Neural cell (in vitro differentiated cells): ENCODE data around the gene CA11. TPM values are rescaled to one million over a fixed set of nuclear protein-coding genes. Genes with fewer than 3 reads are reported as not detected.

ENCODE experiments used
- H2AFZ ChIP-seq: fragments of 200-600, 300-800 bp; sonication (generic), shearing (Covaris generic); 2 replicates; pipeline ENCODE4 v1.6.0; 2014; ENCODE audit warnings: low read depth, mild to moderate bottlenecking, antibody characterized with exemption, low read length, moderate library complexity
- H3F3A ChIP-seq: fragments of 200-600 bp; shearing (Covaris generic); 2 replicates; pipeline ENCODE4 v1.6.1; 2016; ENCODE audit warnings: mild to moderate bottlenecking, moderate library complexity, mixed read lengths, antibody characterized with exemption, low read length; ENCODE audit not compliant: insufficient read depth, poor library complexity, severe bottlenecking
- H3K27ac ChIP-seq: fragments of 200-600, 300-800 bp; sonication (generic), shearing (Covaris generic); 2 replicates; pipeline ENCODE4 v1.5.1; 2014; ENCODE audit warnings: mild to moderate bottlenecking, low read length, moderate library complexity
- H3K27me3 ChIP-seq: fragments of 300-800, 200-600 bp; sonication (generic), shearing (Covaris generic); 2 replicates; pipeline ENCODE4 v1.6.0; 2014; ENCODE audit warnings: mild to moderate bottlenecking, low read depth, low read length, moderate library complexity; ENCODE audit not compliant: insufficient read depth
- H3K36me3 ChIP-seq: fragments of 300-800, 200-600 bp; sonication (generic), shearing (Covaris generic); 2 replicates; pipeline ENCODE4 v1.5.1; 2014; ENCODE audit warnings: mild to moderate bottlenecking, antibody characterized with exemption, low read length, moderate library complexity; ENCODE audit not compliant: insufficient read depth
- H3K4me2 ChIP-seq: fragments of 300-800, 200-600 bp; sonication (generic), shearing (Covaris generic); 2 replicates; pipeline ENCODE4 v1.6.0; 2014; ENCODE audit warnings: mild to moderate bottlenecking, low read length
- H3K4me3 ChIP-seq: fragments of 300-800, 200-600 bp; sonication (generic), shearing (Covaris generic); 2 replicates; pipeline ENCODE4 v1.5.1; 2014; ENCODE audit warnings: mild to moderate bottlenecking, low read length, moderate library complexity
- H3K79me2 ChIP-seq: fragments of 200-600 bp; shearing (Covaris generic); replicated peaks from 2 replicates; pipeline ENCODE4 v1.6.0; 2014; ENCODE audit warnings: mild to moderate bottlenecking, low read length, moderate library complexity; ENCODE audit not compliant: insufficient read depth
- H3K9ac ChIP-seq: fragments of 300-800, 200-600 bp; sonication (generic), shearing (Covaris generic); 2 replicates; pipeline ENCODE4 v1.6.1; 2016; ENCODE audit warnings: mild to moderate bottlenecking, low read length, mixed read lengths
- H3K9me2 ChIP-seq: fragments of 200-600 bp; shearing (Covaris generic); 2 replicates; pipeline ENCODE4 v1.6.1; 2016; ENCODE audit warnings: mild to moderate bottlenecking, low read length, mixed read lengths; ENCODE audit not compliant: insufficient read depth
- H3K9me3 ChIP-seq: fragments of 200-600, 300-800 bp; sonication (generic), shearing (Covaris generic); 2 replicates; pipeline ENCODE4 v1.6.1; 2016; ENCODE audit warnings: mild to moderate bottlenecking, mixed run types, low read length, moderate library complexity, mixed read lengths
- H4K20me1 ChIP-seq: fragments of 200-600 bp; shearing (Covaris generic); 2 replicates; pipeline ENCODE4 v1.6.1; 2016; ENCODE audit warnings: mild to moderate bottlenecking, mixed run types; ENCODE audit not compliant: insufficient read depth
- CTCF ChIP-seq: fragments of 450-650 bp; IDR thresholded peaks from 2 replicates; pipeline ENCODE4 v1.5.1; 2014; ENCODE audit warnings: antibody characterized with exemption, mild to moderate bottlenecking, moderate library complexity; ENCODE audit not compliant: poor library complexity, severe bottlenecking
- EP300 ChIP-seq: fragments of 450-650 bp; conservative IDR thresholded peaks from 2 replicates; pipeline ENCODE4 v1.6.1; 2014; ENCODE audit warnings: antibody characterized with exemption, mild to moderate bottlenecking, moderate library complexity; ENCODE audit not compliant: poor library complexity, severe bottlenecking
- EZH2 ChIP-seq: fragments of 200-600, 300-800 bp; shearing (Covaris generic), sonication (generic); IDR thresholded peaks from 2 replicates; pipeline ENCODE4 v1.6.1; 2014; ENCODE audit warnings: antibody characterized with exemption, low read length, borderline replicate concordance, mild to moderate bottlenecking; ENCODE audit not compliant: insufficient read depth, poor library complexity, severe bottlenecking
- MXI1 ChIP-seq: fragments of 450-650 bp; conservative IDR thresholded peaks from 2 replicates; pipeline ENCODE4 v1.6.1; 2014; ENCODE audit warnings: antibody characterized with exemption, mild to moderate bottlenecking; ENCODE audit not compliant: poor library complexity, severe bottlenecking
- POLR2AphosphoS5 ChIP-seq: IDR thresholded peaks from 2 replicates; pipeline ENCODE4 v1.6.1; 2012
- RAD21 ChIP-seq: fragments of 450-650 bp; conservative IDR thresholded peaks from 2 replicates; pipeline ENCODE4 v1.6.1; 2014; ENCODE audit warnings: antibody characterized with exemption, mild to moderate bottlenecking, moderate library complexity
- SMC3 ChIP-seq: fragments of 450-650 bp; conservative IDR thresholded peaks from 2 replicates; pipeline ENCODE4 v1.6.1; 2014; ENCODE audit warnings: antibody characterized with exemption, mild to moderate bottlenecking, moderate library complexity; ENCODE audit not compliant: poor library complexity
- TAF1 ChIP-seq: IDR thresholded peaks from 2 replicates; pipeline ENCODE4 v1.6.1; 2012; ENCODE audit warnings: low read depth
- polyA plus RNA-seq: library from polyadenylated mRNA; depleted of rRNA; stranded (reverse); fragments of >200 nt; gene quantifications from 2 replicates; pipeline ENCODE4 v1.2.3, GENCODE V29; 2014
- TF ChIP-seq, protein P1 (sequence below): IDR thresholded peaks from 2 replicates; pipeline ENCODE4 v1.6.1; 2012; ENCODE audit warnings: borderline replicate concordance

The CA11 gene
- polyA plus RNA-seq, 1 donor from 2014 or later: 108 TPM

GRCh38 chr19:48600679-48601417, 45.1 kb downstream of the CA11 start:
- Histone ChIP-seq H3K27ac (no peak overlapping the region), H3K9me3 (no peaks in the 10 kb centered on the region), H3F3A (no peaks in the 10 kb centered on the region), H3K79me2 (no peaks in the 10 kb centered on the region), H3K27me3 (no peaks in the 10 kb centered on the region), H3K4me3 (no peak overlapping the region), H3K9me2 (no peaks in the 10 kb centered on the region), H2AFZ (no peak overlapping the region), H3K9ac (no peak overlapping the region), H3K36me3 (no peaks in the 10 kb centered on the region), H3K4me2 (no peak overlapping the region), H4K20me1 (no peaks in the 10 kb centered on the region)
- TF ChIP-seq, protein P1, sequence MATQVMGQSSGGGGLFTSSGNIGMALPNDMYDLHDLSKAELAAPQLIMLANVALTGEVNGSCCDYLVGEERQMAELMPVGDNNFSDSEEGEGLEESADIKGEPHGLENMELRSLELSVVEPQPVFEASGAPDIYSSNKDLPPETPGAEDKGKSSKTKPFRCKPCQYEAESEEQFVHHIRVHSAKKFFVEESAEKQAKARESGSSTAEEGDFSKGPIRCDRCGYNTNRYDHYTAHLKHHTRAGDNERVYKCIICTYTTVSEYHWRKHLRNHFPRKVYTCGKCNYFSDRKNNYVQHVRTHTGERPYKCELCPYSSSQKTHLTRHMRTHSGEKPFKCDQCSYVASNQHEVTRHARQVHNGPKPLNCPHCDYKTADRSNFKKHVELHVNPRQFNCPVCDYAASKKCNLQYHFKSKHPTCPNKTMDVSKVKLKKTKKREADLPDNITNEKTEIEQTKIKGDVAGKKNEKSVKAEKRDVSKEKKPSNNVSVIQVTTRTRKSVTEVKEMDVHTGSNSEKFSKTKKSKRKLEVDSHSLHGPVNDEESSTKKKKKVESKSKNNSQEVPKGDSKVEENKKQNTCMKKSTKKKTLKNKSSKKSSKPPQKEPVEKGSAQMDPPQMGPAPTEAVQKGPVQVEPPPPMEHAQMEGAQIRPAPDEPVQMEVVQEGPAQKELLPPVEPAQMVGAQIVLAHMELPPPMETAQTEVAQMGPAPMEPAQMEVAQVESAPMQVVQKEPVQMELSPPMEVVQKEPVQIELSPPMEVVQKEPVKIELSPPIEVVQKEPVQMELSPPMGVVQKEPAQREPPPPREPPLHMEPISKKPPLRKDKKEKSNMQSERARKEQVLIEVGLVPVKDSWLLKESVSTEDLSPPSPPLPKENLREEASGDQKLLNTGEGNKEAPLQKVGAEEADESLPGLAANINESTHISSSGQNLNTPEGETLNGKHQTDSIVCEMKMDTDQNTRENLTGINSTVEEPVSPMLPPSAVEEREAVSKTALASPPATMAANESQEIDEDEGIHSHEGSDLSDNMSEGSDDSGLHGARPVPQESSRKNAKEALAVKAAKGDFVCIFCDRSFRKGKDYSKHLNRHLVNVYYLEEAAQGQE: no peak
- TF ChIP-seq EZH2: no peak

GRCh38 chr19:48598996-48599700, 46.8 kb downstream of the CA11 start:
- no peak overlapping the region for H3K27ac ChIP-seq
- TF ChIP-seq, protein P1: no peak
- TF ChIP-seq SMC3: no peak
- no peak for TF ChIP-seq CTCF
- no peak for TF ChIP-seq TAF1
- TF ChIP-seq MXI1: no peak
- no peak for TF ChIP-seq RAD21
- no peak for TF ChIP-seq POLR2AphosphoS5
- no peak for TF ChIP-seq EP300
- no peak for TF ChIP-seq EZH2

More at GRCh38 chr19:48598996-48599700, 46.8 kb downstream of the CA11 start:
- no peaks in the 10 kb centered on the region for H3K9me3 ChIP-seq
- no peak overlapping the region for H3K9ac ChIP-seq
- no peak overlapping the region for H3K4me3 ChIP-seq
- no peaks in the 10 kb centered on the region for H3K36me3 ChIP-seq
- H3K79me2 ChIP-seq: no peaks in the 10 kb centered on the region
- H3K9me2 ChIP-seq: no peaks in the 10 kb centered on the region
- no peaks in the 10 kb centered on the region for H3F3A ChIP-seq
- no peak overlapping the region for H2AFZ ChIP-seq
- no peak overlapping the region for H3K4me2 ChIP-seq
- H3K27me3 ChIP-seq: no peaks in the 10 kb centered on the region
- H4K20me1 ChIP-seq: no peaks in the 10 kb centered on the region
